HepG2 (cell line): Measurements from ENCODE around the gene RRP9. TPM values are rescaled to one million over a fixed set of nuclear protein-coding genes. Genes with fewer than 3 reads are reported as not detected.

Experiments used
- ATAC-seq: fragments of 200-7000 bp; cut with Tn5 transposase; 3 replicates; pipeline ENCODE4 v1.9.1; 2020; ENCODE audit warnings: mild to moderate bottlenecking, moderate library complexity
- BruUV-seq: library from RNA; stranded (reverse); fragments of 400-500 nt; replicated peaks from 2 replicates; lab custom pipeline; 2021; lab: Mats Ljungman, UMichigan
- CTCF ChIA-PET: fragments of 300-600 bp; formaldehyde crosslinking; extraction: SDS; loops from one replicate; lab custom pipeline; 2021; ENCODE audit warnings: low total read pairs, inconsistent platforms, low intra/inter-chr PET ratio; lab: Yijun Ruan, JAX
- POLR2A ChIA-PET: fragments of 350-600 bp; sonication (Branson Sonifier 250); formaldehyde crosslinking; loops from one replicate; lab custom pipeline; 2020; ENCODE audit warnings: antibody characterized with exemption, inconsistent platforms; lab: Yijun Ruan, JAX
- DNase-seq: peaks from one replicate; pipeline ENCODE4 v3.0.0-alpha.2; 2015; ENCODE audit warnings: low spot score
- FAIRE-seq: peaks from 3 replicates; lab custom pipeline; 2011; peaks lifted over from hg19 to GRCh38; lab: Jason Lieb, UNC
- H2AFZ ChIP-seq: one replicate; pipeline ENCODE4 v1.6.1; 2011; ENCODE audit warnings: low read length, inconsistent platforms
- H3K27ac ChIP-seq: fragments of 300-600 bp; 3 replicates; pipeline ENCODE4 v1.8.0; 2011; ENCODE audit warnings: mixed run types, mild to moderate bottlenecking, mixed read lengths, low read length, inconsistent platforms; ENCODE audit not compliant: insufficient read depth; ENCODE audit errors: extremely low read length
- H3K27me3 ChIP-seq, 2 experiments: fragments of 200-600 bp in 1 of 2; 2 replicates in 1 of 2; 3 replicates in 1 of 2; pipeline versions ENCODE4 v1.6.0 to v1.8.0; 2011; ENCODE audit warnings: low read length in 2 of 2, mild to moderate bottlenecking in 2 of 2, moderate library complexity in 2 of 2, inconsistent platforms in 1 of 2; ENCODE audit not compliant: insufficient read depth in 2 of 2, control insufficient read depth in 1 of 2
- H3K36me3 ChIP-seq, 2 experiments: fragments of 200-600 bp in 1 of 2; replicated peaks in 1 of 2; 2 replicates in 1 of 2; 3 replicates in 1 of 2; pipeline versions ENCODE4 v1.5.1 to v1.8.0; 2011; ENCODE audit warnings: low read length in 2 of 2, inconsistent platforms in 1 of 2; ENCODE audit not compliant: insufficient read depth in 2 of 2, control insufficient read depth in 1 of 2
- H3K4me1 ChIP-seq: 2 replicates; pipeline ENCODE4 v1.5.1; 2012; ENCODE audit warnings: low read length, inconsistent platforms; ENCODE audit not compliant: insufficient read depth
- H3K4me2 ChIP-seq: 2 replicates; pipeline ENCODE4 v1.6.0; 2011; ENCODE audit warnings: low read depth, low read length, inconsistent platforms
- H3K4me3 ChIP-seq, 3 experiments: fragments of 200-600 bp in 1 of 3; sonication (generic), shearing (Covaris generic) in 1 of 3; replicated peaks in 1 of 3; 2 replicates each; pipeline ENCODE4 v1.5.1; 2011 to 2016; ENCODE audit warnings: low read length in 3 of 3, inconsistent platforms in 2 of 3, low read depth in 2 of 3, mild to moderate bottlenecking in 2 of 3, control low read depth in 1 of 3, mixed read lengths in 1 of 3; ENCODE audit not compliant: insufficient read depth in 1 of 3
- H3K79me2 ChIP-seq: one replicate; pipeline ENCODE4 v1.6.1; 2011; ENCODE audit warnings: low read length, inconsistent platforms; ENCODE audit not compliant: insufficient read depth
- H3K9ac ChIP-seq: 2 replicates; pipeline ENCODE4 v1.6.0; 2011; ENCODE audit warnings: mild to moderate bottlenecking, low read depth, low read length, inconsistent platforms; ENCODE audit not compliant: insufficient read depth
- H3K9me3 ChIP-seq: 2 replicates; pipeline ENCODE4 v1.5.1; 2012; ENCODE audit warnings: mild to moderate bottlenecking, low read length
- H4K20me1 ChIP-seq: 2 replicates; pipeline ENCODE4 v1.6.0; 2011; ENCODE audit warnings: inconsistent platforms, mild to moderate bottlenecking, low read length, moderate library complexity; ENCODE audit not compliant: insufficient read depth
- ARID2 ChIP-seq: sonication (generic); formaldehyde crosslinking; IDR thresholded peaks from 2 replicates; pipeline ENCODE4 v1.8.1; 2022; ENCODE audit warnings: mild to moderate bottlenecking, missing genetic modification reagents, borderline replicate concordance
- ATAD3A ChIP-seq: sonication (generic); formaldehyde crosslinking; IDR thresholded peaks from 2 replicates; pipeline ENCODE4 v1.4.0; 2020; ENCODE audit warnings: missing genetic modification reagents
- BCLAF1 ChIP-seq: fragments of 450-650 bp; IDR thresholded peaks from 2 replicates; pipeline ENCODE4 v1.6.1; 2017; ENCODE audit warnings: mild to moderate bottlenecking
- FOXA1 ChIP-seq, 2 experiments: fragments of 450-650 bp in 1 of 2; sonication (generic) in 1 of 2; formaldehyde crosslinking in 1 of 2; IDR thresholded peaks; 2 replicates each; pipeline versions ENCODE4 v1.4.0 to v1.6.1; 2016 to 2020; ENCODE audit warnings: missing genetic modification reagents in 1 of 2
- RARG ChIP-seq: sonication (generic); formaldehyde crosslinking; IDR thresholded peaks from 2 replicates; pipeline ENCODE4 v1.4.0; 2020; ENCODE audit warnings: low read depth, mild to moderate bottlenecking, missing genetic modification reagents
- RCOR2 ChIP-seq: IDR thresholded peaks from 2 replicates; pipeline ENCODE4 v1.6.1; 2016; ENCODE audit warnings: missing biosample characterization, missing genetic modification reagents
- SETDB1 ChIP-seq: sonication (generic); formaldehyde crosslinking; IDR thresholded peaks from 2 replicates; pipeline ENCODE4 v1.5.1; 2020; ENCODE audit warnings: missing genetic modification reagents, mild to moderate bottlenecking, borderline replicate concordance
- SMYD3 ChIP-seq: sonication (generic); formaldehyde crosslinking; IDR thresholded peaks from 2 replicates; pipeline ENCODE4 v1.8.1; 2023; ENCODE audit warnings: mild to moderate bottlenecking, missing genetic modification reagents
- ZBTB7A ChIP-seq: sonication (generic); formaldehyde crosslinking; IDR thresholded peaks from 2 replicates; pipeline ENCODE4 v1.8.0; 2022; ENCODE audit warnings: mild to moderate bottlenecking, missing genetic modification reagents
- ZNF451 ChIP-seq: sonication (generic); formaldehyde crosslinking; IDR thresholded peaks from 2 replicates; pipeline ENCODE4 v1.5.0; 2020; ENCODE audit warnings: mild to moderate bottlenecking, missing genetic modification reagents
- WGBS: methylation state at CpG from one replicate; pipeline ENCODE4 v1.1.6; 2017; ENCODE audit warnings: low lambda C conversion rate; 5-methylcytosine and 5-hydroxymethylcytosine counted together
- in situ Hi-C: cut with HindIII; loops from 2 replicates; pipeline ENCODE4 v1.10.0; 2017; ENCODE audit warnings: low pct_unique_long_range_greater_than_20kb; ENCODE audit not compliant: extremely low pct_ligation_motif_present
- intact Hi-C: fragments of 100-400 bp; cut with micrococcal nuclease; formaldehyde crosslinking; loops from one replicate; pipeline ENCODE4 v1.10.0; 2022; ENCODE audit not compliant: unreplicated experiment
- polyA plus RNA-seq, 8 experiments: library from polyadenylated mRNA; depleted of rRNA in 3 of 8; stranded (reverse) in 7 of 8; unstranded in 1 of 8; fragments of >200 nt; fragmentation: Illumina TruSeq in 4 of 8; extraction: Trizol in 4 of 8; gene quantifications; 2 replicates each; pipeline versions ENCODE4 v1.2.1 to v1.2.3, GENCODE V29; 2011 to 2016; ENCODE audit warnings: low read depth in 4 of 8, missing spikeins in 1 of 8, mixed read lengths in 1 of 8; ENCODE audit not compliant: insufficient read depth in 1 of 8
- total RNA-seq, 5 experiments: library from RNA; depleted of rRNA; stranded (reverse); fragments of >200 nt; fragmentation: Illumina TruSeq; extraction: Trizol; gene quantifications; 2 replicates each; pipeline ENCODE4 v1.2.3, GENCODE V29; 2016; ENCODE audit warnings: low read depth in 1 of 5
- TF ChIP-seq, protein P1 (sequence below): sonication (generic); formaldehyde crosslinking; IDR thresholded peaks from 2 replicates; pipeline ENCODE4 v1.4.0; 2020; ENCODE audit warnings: missing genetic modification reagents
- TF ChIP-seq, protein P2 (sequence below): sonication (generic); formaldehyde crosslinking; IDR thresholded peaks from 2 replicates; pipeline ENCODE4 v1.4.0; 2020; ENCODE audit warnings: missing genetic modification reagents, mild to moderate bottlenecking, borderline replicate concordance
- TF ChIP-seq, protein P3 (sequence below): sonication (generic); formaldehyde crosslinking; IDR thresholded peaks from 2 replicates; pipeline ENCODE4 v1.5.0; 2020; ENCODE audit warnings: mild to moderate bottlenecking, missing genetic modification reagents

RRP9 gene
- total and polyA plus RNA-seq, 2 of the 13 experiments (the other 11 are each of a cell fraction or from before 2014, with no cell fraction given): 14.8 to 44.0 TPM

- TF ChIP-seq ARID2: no peak
- no peak for TF ChIP-seq FOXA1 (IDR thresholded peaks at IDR 0.05)
- no peak for TF ChIP-seq FOXA1 (CRISPR knock-in tag; IDR thresholded peaks at IDR 0.05)
- TF ChIP-seq RARG: no peak
- no peak for TF ChIP-seq SETDB1 (CRISPR knock-in tag)
- TF ChIP-seq, all 625 proteins: peak for 3
These were observed 53.1 kb downstream of the RRP9 start (continued) for GRCh38 chr3:51888463-51889105.

GRCh38 chr3:51887620-51888019, 54.1 kb downstream of the RRP9 start:
- ATAC-seq: no peak
- ChIA-PET POLR2A (no interaction called here), CTCF (no interaction called here)
- Histone ChIP-seq H3K4me3 (no peak overlapping the region), H2AFZ (no peak overlapping the region), H3K9me3 (no peaks in the 10 kb centered on the region), H3K27me3 (peaks cover 0 to 5% of the 10 kb centered on the region in 2 experiments; a peak in 2 of 5 replicates), H3K36me3 (no peaks in the 10 kb centered on the region), H3K4me1 (no peaks in the 10 kb centered on the region), H4K20me1 (no peaks in the 10 kb centered on the region), H3K4me2 (no peak overlapping the region), H3K27ac (no peak overlapping the region), H3K79me2 (no peaks in the 10 kb centered on the region), H3K9ac (no peak overlapping the region)
- 0% methylated on average over 2 of the region's 2 CpGs for WGBS
- intact Hi-C loops: no loop called here
- FAIRE-seq: no peak
- BruUV-seq: no TSS peak
- no peak for TF ChIP-seq BCLAF1
- TF ChIP-seq, protein P1, sequence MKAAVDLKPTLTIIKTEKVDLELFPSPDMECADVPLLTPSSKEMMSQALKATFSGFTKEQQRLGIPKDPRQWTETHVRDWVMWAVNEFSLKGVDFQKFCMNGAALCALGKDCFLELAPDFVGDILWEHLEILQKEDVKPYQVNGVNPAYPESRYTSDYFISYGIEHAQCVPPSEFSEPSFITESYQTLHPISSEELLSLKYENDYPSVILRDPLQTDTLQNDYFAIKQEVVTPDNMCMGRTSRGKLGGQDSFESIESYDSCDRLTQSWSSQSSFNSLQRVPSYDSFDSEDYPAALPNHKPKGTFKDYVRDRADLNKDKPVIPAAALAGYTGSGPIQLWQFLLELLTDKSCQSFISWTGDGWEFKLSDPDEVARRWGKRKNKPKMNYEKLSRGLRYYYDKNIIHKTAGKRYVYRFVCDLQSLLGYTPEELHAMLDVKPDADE (CRISPR knock-in tag): no peak
- no peak for TF ChIP-seq RCOR2
- no peak for TF ChIP-seq ATAD3A (CRISPR knock-in tag)
- no peak for TF ChIP-seq SMYD3 (CRISPR knock-in tag)
- TF ChIP-seq, protein P2, sequence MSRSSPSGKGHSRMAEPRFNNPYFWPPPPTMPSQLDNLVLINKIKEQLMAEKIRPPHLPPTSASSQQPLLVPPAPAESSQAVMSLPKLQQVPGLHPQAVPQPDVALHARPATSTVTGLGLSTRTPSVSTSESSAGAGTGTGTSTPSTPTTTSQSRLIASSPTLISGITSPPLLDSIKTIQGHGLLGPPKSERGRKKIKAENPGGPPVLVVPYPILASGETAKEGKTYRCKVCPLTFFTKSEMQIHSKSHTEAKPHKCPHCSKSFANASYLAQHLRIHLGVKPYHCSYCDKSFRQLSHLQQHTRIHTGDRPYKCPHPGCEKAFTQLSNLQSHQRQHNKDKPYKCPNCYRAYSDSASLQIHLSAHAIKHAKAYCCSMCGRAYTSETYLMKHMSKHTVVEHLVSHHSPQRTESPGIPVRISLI: no peak
- TF ChIP-seq ZNF451 (CRISPR knock-in tag): no peak
- TF ChIP-seq, protein P3, sequence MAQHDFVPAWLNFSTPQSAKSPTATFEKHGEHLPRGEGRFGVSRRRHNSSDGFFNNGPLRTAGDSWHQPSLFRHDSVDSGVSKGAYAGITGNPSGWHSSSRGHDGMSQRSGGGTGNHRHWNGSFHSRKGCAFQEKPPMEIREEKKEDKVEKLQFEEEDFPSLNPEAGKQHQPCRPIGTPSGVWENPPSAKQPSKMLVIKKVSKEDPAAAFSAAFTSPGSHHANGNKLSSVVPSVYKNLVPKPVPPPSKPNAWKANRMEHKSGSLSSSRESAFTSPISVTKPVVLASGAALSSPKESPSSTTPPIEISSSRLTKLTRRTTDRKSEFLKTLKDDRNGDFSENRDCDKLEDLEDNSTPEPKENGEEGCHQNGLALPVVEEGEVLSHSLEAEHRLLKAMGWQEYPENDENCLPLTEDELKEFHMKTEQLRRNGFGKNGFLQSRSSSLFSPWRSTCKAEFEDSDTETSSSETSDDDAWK: no peak
- TF ChIP-seq ZBTB7A (CRISPR knock-in tag): no peak
- in situ Hi-C loops: no loop called here
- no peak for DNase-seq
